SHP77 (cell line): ENCODE data around the gene ASB17.
"Not testable (repeated sequence)": the region's sequence is repeated elsewhere in the genome, so short reads cannot be mapped to it uniquely, and the experiment has no call there.

Source experiments
- DNase-seq, 2 experiments: peaks; one replicate each; lab custom pipeline; 2025; lab: John Stamatoyannopoulos, UW

The ASB17 gene, protein sequence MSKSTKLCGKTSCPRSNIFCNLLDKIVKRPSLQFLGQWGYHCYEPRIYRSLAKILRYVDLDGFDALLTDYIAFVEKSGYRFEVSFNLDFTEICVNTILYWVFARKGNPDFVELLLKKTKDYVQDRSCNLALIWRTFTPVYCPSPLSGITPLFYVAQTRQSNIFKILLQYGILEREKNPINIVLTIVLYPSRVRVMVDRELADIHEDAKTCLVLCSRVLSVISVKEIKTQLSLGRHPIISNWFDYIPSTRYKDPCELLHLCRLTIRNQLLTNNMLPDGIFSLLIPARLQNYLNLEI

DNA sequence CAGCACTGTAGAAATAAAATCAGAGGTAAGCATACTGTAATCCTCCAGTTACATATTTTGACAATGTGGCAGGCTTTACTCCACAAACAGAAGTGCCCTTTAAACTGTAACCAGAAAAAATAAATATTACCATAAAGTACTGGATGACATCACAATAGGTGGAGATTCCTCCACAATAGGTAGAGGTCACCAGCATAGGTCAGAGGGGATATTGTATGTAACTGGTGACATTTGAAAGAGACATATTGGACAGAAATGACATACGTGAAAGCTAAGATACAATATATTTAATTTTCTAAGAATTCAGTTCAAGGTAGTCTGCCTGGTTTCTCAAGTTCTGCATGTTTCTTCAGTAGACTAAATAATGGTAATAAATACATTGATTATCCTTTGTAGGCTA is at the start of gene ASB17:
TSS of gene ASB17 (minus strand) at position 101 of the 400 bp plus-strand sequence. CDS start 113 bp downstream, outside the sequence.
- no peak for DNase-seq

DNA sequence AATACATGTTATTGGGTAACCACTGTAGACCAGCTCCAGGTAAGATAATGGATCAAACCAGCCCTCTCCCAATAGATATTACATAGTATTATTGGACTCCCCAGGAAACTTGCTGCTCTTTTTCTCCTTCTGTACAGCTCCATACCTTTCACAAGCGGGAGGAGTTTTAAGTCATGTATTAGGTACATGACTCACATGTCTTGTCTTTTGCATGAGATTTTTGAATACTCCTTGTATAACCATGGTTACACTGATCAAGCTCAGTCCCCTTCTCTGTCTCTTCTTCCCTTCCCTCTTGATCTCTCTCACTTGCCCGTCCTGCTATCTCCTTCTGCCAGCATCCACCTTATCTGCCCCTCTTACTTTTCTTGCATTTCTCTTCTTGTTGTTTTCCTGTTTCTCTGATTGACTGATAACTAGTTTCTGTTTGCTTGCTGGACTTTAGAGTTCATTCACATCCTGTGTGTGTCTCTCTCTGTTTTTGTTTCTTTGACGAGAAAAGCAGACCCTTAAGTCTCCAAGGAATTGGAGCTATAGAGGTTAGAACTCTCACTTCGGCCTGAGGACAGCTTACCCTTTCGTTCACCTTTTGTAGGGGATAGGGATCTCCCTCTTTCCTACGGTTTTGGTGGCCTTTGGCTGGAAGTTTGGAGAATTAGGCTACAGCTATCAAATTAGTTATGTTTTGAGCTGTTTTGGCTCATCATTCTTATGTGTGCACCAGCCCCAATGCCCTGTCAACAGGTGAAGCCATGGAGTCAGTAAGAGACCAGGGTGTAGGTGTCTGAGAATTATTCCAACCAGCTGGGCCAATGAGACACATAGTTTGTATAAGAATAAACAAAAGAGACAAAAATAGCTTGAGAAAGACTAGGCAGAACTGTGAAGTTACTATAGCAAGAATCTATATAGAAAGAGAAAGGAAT is 49.0 kb upstream of the ASB17 start:
- no peak for DNase-seq

DNA sequence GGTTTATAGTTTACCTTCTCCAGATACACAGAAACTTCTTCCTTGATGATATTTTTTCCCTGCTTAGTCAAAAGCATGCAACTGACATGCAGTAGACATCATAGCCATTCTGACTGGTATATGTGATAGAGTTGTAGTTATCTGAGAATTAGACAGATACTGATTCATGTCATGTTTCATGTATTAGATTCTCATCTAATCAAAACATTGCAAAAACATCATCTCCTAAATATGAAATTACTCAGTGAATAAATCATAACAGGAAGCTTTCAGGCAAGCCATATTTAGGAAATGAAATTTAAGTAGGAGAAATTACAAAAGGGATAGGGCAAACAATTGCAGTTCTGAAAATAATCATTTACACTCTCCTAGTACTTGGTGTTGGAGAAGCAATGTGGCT is 38.4 kb upstream of the ASB17 start:
- DNase-seq, result no peak

DNA sequence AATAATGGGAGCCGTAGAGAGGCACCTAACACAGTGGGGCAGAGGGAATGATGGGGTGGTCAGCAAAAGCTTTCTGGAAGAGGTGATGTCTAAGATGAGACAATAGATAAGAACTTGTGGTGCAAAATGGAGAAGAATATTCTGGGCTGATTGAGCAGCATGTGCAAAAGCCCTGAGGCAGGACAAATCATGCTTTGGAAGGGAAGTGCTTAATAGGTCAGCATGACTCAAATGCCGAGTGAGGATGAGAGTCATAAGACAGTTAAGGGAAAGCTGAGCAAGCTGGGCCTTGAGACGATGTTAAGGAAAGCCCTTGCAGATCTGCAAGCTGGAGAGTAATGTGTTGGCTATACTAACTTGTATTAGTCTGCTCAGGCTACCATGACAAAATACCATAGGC is 37.3 kb upstream of the ASB17 start:
- DNase-seq, result no peak

DNA sequence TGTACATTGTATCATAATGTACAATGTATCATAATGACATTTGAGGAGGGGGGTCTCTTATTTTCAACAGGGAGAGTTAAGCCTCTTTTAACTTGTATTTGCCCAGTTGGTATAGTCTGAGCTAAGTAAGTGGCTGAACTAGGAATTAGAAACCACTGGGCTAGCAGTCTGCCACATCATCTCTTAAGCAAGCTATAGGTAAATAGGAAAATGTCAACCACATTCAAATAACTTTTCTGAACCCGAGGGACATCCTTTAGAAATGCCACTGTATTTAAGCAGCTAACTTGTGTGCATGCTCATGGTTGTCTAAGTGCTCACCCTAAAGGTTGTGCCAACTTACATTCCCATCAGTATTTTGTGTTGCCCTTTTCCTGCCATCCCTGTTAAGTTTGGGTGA is 35.5 kb upstream of the ASB17 start:
- no peak for DNase-seq

DNA sequence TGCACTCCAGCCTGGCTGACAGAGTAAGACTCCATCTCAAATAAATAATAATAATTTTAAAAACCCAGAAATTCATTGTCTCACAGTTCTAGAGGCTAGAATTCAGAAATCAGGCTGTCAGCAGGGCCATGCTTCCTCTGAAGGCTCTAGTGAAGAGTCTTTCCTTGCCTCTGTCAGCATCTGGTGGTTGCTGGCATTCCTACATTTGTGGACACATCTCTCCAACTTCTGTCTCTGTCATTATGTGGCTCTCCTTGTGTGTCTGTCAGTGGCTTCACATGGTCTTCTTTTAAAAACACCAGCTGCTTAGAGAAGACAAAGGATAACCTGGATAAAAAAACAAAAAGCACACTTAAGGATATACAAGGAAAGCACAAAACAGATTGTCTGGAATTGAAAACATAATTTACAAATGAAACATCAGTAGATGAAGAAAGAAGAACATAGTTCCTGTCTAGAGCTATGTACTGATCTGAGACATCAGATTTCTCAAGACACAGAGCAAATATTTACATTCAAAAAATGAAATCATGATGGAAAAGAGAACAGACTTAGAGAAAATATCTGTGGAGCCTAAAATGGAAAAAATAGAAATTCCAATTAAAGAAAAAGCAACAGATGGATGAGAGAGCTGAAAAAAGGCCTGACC is 32.7 kb upstream of the ASB17 start:
- no peak for DNase-seq

DNA sequence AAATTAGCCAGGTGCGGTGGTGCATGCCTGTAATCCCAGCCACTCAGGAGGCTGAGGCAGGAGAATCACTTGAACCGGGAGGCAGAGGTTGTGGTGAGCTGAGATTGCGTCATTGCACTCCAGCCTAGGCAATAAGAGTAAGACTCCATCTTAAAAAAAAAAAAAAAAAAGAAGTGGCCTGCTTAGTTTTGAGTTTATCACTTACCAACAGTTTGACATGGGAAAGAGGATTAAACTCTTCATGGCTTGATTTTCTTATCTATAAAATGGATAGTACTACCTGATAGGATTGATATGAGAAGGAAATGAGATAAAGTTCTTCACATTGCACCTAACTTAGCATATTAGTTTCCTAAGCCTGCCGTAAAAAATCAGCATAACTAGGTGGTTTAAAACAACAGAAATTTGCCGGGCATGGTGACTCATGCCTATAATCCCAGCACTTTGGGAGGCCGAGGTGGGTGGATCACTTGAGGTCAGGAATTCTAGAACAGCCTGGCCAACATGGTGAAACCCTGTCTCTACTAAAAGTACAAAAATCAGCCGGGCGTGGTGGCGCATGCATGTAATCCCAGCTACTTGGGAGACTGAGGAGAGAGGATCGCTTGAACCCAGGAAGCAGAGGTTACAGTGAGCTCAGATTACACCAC is 32.0 kb upstream of the ASB17 start:
- not testable (repeated sequence) for DNase-seq

DNA sequence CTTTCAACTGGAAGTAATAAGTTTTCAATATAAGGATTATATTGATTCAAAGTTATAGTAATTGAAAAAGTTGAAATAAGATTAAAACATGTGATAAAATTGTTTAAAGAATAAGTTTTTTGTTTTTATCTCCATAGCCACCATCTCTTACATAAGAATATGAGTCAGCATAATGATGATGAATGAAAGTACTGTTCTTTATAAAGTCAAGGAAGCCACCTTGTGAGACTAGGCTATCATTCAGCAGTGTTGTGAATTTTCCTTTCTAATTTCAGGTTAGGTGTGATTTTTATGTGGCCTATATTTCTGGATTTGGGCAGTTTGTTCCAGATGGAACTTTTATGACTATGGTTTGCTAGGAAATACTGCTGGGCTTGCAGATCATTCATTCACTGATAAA is 22.4 kb upstream of the ASB17 start:
- DNase-seq, result no peak

DNA sequence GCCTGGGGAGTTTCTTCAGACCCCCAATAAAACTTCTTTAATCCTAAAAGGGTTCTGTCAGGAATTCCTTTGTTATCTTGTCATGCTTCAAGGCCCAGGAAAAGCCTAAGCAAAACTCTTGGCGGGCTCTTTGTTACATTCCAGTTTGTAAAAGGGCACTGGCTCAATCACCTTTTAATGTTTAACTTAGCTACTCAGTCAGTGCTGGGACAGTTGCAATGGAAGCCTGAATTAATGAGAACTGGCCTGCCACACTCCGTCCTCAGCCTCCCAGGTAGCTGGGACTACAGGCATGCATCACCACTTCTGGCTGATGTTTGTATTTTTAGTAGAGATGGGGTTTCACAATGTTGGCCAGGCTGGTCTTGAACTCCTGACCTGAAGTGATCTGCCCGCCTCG is 21.3 kb upstream of the ASB17 start:
- DNase-seq, result no peak

DNA sequence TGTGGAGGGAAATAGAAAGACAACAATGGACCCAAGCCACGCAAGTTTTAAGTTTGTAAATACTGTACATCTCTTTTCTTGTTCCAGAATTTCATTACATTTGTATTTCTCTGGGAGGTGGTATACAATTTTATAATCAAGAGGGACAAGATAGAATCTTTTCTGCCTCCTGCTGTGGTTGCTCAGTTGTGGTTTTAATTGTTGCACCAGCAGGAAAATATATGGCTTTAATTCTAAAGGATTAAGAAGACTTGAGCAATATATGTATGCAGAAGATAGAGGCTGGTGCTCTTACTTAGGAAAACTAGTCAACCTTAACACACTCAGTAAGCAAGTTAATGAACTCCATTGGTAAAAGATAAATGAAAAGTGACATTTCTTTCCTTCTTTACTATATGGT is 19.8 kb upstream of the ASB17 start:
- no peak for DNase-seq

DNA sequence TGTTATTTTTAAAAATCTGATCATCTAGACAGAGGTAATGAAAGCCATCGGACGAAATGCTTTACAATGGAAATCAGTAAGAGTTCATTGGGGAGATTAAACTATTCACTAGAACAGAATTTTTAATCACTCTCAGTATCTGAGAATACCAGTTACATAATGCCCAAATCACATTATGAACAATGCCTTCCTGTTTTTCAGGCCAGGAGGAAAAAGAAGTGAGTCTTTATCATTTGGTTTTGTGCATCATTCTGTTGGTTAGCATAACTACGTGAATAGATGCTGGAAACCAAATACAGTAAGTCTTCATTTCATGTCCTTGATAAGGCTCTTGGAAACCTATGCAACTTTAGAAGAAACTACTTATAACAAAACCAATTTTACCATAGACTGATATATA is 18.0 kb upstream of the ASB17 start:
- DNase-seq, result no peak

DNA sequence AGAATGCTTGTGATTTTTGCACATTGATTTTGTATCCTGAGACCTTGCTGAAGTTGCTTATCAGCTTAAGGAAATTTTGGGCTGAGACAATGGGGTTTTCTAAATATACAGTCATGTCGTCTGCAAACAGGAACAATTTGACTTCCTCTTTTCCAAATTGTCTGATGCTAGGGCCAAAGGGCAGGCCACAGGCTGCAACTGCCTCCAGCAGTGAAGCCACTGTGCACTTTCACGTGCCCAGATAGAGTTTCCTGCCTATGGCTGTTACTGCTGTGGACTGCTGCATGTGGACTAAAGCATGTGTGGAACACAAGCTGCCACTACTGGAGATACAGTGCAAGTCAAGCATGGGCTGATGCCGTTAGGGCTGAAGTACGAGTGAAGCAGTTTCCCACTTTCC is 10.8 kb upstream of the ASB17 start:
- not testable (repeated sequence) for DNase-seq

DNA sequence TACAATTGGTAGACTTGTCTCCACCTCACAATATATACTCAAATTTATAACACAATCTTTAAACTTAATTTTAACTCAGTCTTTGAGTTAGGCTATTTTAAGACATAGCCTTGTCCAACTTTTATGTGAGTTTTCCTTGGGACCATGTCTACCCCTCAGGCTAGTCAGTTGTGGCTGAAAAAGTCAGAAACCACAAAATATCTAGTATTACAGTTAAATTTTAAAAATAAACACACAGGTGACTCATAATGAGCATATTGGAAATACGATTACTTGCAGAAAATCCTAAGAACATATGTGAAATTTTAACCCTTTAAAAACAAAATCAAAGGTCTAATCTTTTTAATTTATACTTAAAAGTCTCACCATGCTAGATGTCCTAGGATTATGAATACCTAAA is 4.8 kb upstream of the ASB17 start:
- no peak for DNase-seq

DNA sequence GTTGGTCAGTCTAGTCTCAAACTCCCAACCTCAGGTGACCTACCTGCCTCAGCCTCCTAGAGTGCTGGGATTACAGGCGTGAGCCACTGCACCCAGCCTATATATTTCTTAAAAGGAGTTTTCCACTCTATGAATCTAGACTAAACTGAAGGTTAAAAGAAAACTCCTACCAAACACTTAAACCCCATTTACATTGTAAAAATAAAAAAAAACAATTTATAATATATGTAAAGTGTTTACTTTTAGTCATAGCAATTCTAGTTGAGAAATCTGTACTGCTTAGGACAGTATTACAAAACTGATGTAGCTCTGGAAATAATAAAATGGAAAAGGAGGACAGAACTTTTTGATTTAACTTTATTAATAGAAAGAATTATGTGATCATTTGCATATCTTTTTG is 9.5 kb downstream of the ASB17 start:
- DNase-seq, result no peak

DNA sequence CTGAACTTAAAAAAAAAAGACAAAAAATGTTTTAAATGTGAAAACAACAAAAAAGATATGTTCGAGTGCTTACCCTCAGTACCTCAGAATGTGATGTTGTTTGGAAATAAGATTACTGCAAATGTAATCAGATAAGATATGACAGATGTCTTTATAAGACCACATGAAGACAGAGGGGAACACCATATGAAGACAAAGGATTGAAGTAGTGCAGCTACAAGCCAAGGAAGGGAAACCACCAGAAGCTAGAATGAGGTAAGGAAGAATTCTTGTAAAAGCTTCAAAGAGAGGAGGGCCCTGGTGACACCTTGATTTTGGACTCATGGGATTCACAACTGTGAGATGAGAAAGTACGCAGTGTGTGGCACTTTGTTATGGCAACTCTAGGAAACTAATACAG is 15.4 kb downstream of the ASB17 start:
- no peak for DNase-seq

DNA sequence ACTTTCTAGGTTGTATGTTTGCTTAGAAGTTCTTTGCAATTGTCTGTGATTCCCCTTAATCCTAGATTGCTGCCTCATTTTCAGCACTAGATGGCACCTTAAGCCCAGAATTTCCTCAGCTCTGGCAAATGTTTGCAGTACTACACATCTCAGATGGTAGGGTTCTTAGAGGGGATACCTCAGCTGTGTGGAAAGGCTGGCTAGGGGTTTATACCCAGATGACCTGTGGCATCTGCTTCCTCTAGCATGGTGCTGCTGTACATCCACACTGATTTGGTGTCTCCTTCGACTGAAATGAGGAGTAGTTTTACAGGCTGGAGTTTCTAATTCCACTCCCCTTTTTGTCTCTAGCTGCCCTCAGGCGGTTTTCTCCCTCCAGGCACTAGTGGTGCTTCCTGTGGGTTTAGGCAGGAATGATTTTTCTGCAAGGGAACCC is 23.5 kb downstream of the ASB17 start:
- DNase-seq, result peak; percentile 25 to 33

DNA sequence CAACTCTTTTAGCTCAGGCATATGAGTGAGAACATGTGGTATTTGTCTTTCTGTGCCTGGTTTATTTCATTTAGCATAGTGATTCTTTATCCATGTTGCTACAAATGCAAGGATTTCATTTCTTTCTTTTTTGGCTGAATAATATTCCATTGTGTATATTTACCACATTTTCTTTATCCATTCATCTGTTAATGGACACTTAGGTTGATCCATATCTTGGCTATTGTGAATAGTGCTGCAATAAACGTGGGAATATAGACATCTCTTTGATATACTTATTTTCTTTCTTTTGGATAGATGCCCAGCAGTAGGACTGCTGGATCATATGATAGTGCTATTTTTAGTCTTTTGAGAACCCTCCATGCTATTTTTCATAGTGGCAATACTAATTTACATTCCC is 30.8 kb downstream of the ASB17 start:
- no peak for DNase-seq

DNA sequence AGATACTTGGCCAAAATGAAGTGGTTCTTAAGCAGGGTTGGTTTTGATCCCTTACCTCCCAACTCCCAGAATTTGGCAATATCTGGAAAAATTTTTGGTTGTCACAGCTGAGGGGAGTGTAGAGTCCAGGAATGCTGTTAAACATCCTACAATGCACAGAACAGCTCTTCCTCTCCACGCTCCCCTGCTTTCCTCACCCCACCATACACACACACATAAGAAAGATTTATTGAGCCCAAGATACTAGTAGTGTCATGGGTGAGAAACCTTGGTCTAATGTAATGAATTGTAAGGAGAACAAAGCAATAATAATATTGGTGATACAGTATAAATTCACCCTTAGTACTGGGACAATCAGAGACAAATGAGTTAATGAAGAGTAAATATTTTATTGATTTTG is 47.8 kb downstream of the ASB17 start:
- DNase-seq, result no peak

DNA sequence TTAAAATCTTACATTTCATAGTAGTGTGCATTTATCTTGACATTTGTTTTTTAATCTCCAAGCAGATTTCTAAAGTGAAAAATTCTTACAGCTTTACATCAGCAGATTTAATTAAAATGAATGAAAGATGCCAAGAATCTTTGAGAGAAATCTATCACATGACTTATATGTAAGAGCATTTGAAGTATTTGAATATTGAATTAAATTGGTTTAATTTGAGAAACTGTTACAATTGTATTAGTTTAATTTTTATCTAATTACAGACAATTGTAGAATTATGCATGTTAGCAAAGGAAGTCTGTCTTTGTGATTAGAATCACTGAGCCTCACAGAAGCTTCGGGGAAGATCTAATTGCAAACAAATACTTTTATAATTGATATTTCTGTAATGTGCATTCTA is 52.2 kb downstream of the ASB17 start:
- no peak for DNase-seq

DNA sequence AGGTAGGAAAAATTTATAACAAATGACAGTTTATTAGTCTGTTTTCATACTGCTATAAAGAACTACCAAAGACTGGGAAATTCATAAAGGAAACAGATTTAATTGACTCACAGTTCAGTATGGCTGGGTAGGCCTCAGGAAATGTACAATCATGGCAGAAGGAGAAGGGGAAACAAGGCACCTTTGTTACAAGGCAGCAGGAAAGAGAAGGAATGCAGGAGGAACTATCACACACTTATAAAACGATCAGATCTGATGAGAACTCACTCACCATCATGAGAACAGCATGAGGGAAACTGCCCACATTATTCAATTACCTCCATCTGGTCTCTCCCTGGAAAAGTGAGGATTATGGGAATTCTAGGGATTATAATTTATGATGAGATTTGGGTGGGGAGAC is 61.3 kb downstream of the ASB17 start:
- no peak for DNase-seq
